ENCODE results near the gene RIMKLB. TPM values are rescaled to one million over a fixed set of nuclear protein-coding genes. Genes with fewer than 3 reads are reported as not detected.

Gene RIMKLB
- total and polyA plus RNA-seq, 9 donors = 32.3 to 118 (median 42.6) TPM

DNA sequence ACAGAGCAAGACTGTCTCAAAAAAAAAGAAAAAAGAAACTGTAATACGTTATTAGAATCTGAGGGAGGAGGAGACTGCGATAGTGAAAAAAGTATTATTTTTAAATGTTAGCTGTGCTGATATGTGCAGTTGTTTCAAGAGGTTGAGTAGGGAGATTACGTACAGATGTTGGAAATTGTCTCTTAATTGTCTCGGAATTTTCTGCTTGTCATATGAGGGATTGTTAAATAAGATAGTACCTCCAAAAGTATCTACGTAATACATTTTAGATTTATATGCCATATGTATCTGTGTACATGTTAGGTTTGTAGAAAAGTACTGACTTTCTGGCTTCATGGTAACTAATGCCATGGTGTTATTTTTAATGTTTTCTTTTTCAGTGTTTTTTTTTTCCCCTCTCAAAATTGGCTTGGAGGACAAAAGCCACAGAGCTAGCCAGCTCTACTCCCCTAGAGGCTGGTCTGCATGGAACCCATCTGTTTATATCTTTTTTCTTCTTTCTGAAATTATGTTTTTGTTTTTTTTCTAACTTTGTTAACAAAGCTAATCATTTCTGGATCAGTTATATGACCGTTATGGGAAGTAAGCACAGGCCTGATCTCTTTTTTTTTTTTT lies 3.4 kb downstream of the RIMKLB start:
- 18 to 23% (median 21%) methylated on average over 6 of the region's 6 CpGs for WGBS, 3 donors
- Histone ChIP-seq H3K27me3 (no peaks in the 10 kb centered on the region), H3K36me3 (no peaks in the 10 kb centered on the region), H3K4me1 (ENCODE audit: insufficient read depth) (peaks cover 6% of the 10 kb centered on the region), H3K4me3 (no peak overlapping the region), H3K27ac (peak overlapping the region; percentile 46 to 72), H3K9me3 (no peaks in the 10 kb centered on the region)
- intact Hi-C loops (cut with DNase I) = no loop called here
- DNase-seq = no peak
- no peak for TF ChIP-seq EP300 (IDR thresholded peaks at IDR 0.05)
- TF ChIP-seq POLR2A (IDR thresholded peaks at IDR 0.05) = no peak
- TF ChIP-seq, protein P1, sequence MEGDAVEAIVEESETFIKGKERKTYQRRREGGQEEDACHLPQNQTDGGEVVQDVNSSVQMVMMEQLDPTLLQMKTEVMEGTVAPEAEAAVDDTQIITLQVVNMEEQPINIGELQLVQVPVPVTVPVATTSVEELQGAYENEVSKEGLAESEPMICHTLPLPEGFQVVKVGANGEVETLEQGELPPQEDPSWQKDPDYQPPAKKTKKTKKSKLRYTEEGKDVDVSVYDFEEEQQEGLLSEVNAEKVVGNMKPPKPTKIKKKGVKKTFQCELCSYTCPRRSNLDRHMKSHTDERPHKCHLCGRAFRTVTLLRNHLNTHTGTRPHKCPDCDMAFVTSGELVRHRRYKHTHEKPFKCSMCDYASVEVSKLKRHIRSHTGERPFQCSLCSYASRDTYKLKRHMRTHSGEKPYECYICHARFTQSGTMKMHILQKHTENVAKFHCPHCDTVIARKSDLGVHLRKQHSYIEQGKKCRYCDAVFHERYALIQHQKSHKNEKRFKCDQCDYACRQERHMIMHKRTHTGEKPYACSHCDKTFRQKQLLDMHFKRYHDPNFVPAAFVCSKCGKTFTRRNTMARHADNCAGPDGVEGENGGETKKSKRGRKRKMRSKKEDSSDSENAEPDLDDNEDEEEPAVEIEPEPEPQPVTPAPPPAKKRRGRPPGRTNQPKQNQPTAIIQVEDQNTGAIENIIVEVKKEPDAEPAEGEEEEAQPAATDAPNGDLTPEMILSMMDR (IDR thresholded peaks at IDR 0.05) = no peak

DNA sequence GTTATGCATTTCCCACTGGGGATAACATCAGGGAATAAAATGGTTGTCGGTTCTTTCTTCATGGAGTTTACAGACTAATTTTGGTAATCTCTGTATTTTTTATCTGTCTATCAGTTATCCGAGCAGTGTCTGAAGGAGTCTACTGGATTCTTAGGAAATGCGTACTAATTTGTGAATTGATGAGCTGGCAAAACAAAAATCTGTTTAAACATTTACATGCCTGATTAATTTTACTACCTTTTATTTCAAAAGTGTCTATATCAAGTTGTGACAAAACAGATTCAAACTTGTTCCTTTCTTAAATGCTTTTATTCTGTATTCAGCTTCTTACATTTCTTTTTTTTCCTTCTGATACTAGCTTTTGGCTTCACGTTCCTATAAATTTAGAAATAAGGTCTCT lies 4.4 kb downstream of the RIMKLB start:
- H3K27ac ChIP-seq = peak overlapping the region in 1 of 2 donors; percentile 28
- WGBS, 3 donors = 60 to 63% (median 61%) methylated on average over 4 of the region's 4 CpGs
- peaks cover 5% of the 10 kb centered on the region for H3K4me1 ChIP-seq (ENCODE audit: insufficient read depth)
- H3K4me3 ChIP-seq = no peak overlapping the region
- no peaks in the 10 kb centered on the region for H3K36me3 ChIP-seq
- DNase-seq = no peak
- H3K9me3 ChIP-seq = no peaks in the 10 kb centered on the region
- no peaks in the 10 kb centered on the region for H3K27me3 ChIP-seq
- intact Hi-C loops (cut with DNase I) = no loop called here
- TF ChIP-seq POLR2A (IDR thresholded peaks at IDR 0.05) (no peak), EP300 (IDR thresholded peaks at IDR 0.05) (no peak)
- TF ChIP-seq, protein P1 (IDR thresholded peaks at IDR 0.05) = no peak

DNA sequence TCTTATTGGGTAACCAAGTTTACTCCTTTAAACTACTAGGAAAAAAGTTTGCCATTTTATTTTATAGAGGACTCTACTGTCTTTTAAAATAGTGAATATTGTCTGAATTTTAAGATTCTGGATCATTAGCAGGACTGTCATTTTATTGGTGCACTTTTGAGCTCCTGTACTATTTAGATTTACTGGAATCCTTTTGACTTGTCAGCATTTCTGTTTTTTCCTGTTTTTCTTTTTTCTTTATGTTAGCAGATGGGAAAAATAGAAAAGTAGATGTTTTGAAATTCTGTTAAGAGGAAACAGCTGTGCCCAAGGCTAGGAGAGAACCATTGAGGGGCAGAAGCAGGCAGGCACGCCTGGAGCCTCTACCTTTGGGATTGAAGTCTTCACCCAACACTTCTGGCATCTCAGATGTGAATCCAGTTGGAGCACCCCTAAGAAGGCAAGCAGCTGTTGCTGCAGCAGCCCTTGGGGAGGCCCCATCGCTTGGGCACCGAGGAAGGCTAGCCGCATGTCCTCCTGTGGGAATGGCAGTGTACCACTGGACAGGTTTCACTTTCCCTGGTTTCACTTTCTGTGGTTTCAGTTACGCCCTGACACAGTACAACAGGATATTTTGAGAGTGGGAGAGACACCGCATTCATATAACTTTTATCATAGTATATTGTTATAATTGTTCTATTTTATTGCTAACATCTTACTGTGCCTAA lies 11.5 kb downstream of the RIMKLB start:
- no peak for TF ChIP-seq POLR2A (IDR thresholded peaks at IDR 0.05)
- TF ChIP-seq EP300 (IDR thresholded peaks at IDR 0.05) = no peak
- TF ChIP-seq, protein P1 (IDR thresholded peaks at IDR 0.05) = no peak
- Histone ChIP-seq H3K36me3 (no peaks in the 10 kb centered on the region), H3K4me1 (ENCODE audit: insufficient read depth) (peaks cover 8% of the 10 kb centered on the region), H3K9me3 (no peaks in the 10 kb centered on the region), H3K27ac (peak overlapping the region; percentile 66), H3K27me3 (no peaks in the 10 kb centered on the region), H3K4me3 (peak overlapping the region; percentile 32)
- intact Hi-C loops (cut with DNase I) = no loop called here
- 4 to 38% (median 5%) methylated on average over 6 of the region's 6 CpGs for WGBS, 3 donors
- peak in 3 of 5 donors; percentile 31 to 50 (median 33) for DNase-seq

DNA sequence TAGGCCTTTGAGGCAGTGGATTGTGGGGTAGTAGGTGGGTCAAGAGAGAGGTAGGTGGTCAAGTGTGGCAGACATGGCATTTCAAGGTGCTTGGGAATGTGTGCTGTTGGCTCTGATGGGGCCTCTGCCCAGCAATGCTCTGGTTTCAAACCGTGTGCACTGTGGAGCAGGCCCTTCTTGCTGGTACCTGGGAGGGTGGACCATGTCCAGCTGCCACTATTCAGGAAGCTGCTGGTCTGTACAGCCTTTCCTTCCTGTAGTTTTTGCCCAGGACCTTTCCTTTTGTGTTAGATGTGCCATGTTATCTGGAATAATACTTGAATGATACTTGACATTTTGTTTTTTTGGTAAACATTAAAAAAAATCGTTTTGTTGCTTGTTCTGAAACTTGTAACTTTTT lies 14.8 kb downstream of the RIMKLB start:
- Histone ChIP-seq H3K9me3 (no peaks in the 10 kb centered on the region), H3K36me3 (no peaks in the 10 kb centered on the region), H3K4me1 (ENCODE audit: insufficient read depth) (peaks cover 8% of the 10 kb centered on the region), H3K27me3 (no peaks in the 10 kb centered on the region), H3K4me3 (no peak overlapping the region), H3K27ac (no peak overlapping the region)
- intact Hi-C loops (cut with DNase I) = no loop called here
- DNase-seq = no peak
- TF ChIP-seq POLR2A (IDR thresholded peaks at IDR 0.05) = no peak
- no peak for TF ChIP-seq EP300 (IDR thresholded peaks at IDR 0.05)
- TF ChIP-seq, protein P1 (IDR thresholded peaks at IDR 0.05) = no peak
- 19 to 32% (median 19%) methylated on average over 2 of the region's 2 CpGs for whole genome bisulfite sequencing, 3 donors
